Thyroid gland (tissue), 4 donors: ENCODE measurements around the gene C20orf144. TPM values are rescaled to one million over a fixed set of nuclear protein-coding genes. Genes with fewer than 3 reads are reported as not detected.
A peak's percentile ranks its signal among the peaks of the same experiment; 100 is the strongest.

Experiments used
- DNase-seq, 2 donors: peaks; one replicate each; pipeline ENCODE4 v3.0.0-alpha.2; 2019
- H3K27ac ChIP-seq, 3 donors: fragments of 200-600 bp; sonication (generic); 1 replicate in 2 of 3; 2 replicates in 1 of 3; pipeline ENCODE4 v1.5.1; 2016 to 2019; ENCODE audit warnings: mild to moderate bottlenecking in 1 of 3, moderate library complexity in 1 of 3
- H3K27me3 ChIP-seq: fragments of 200-600 bp; sonication (generic); one replicate; pipeline ENCODE4 v1.5.1; 2019
- H3K36me3 ChIP-seq, 2 donors: fragments of 200-600 bp; sonication (generic); one replicate each; pipeline ENCODE4 v1.5.1; 2016 to 2019
- H3K4me1 ChIP-seq, 2 donors: fragments of 200-600 bp; sonication (generic); one replicate each; pipeline ENCODE4 v1.5.1; 2017 to 2019
- H3K4me3 ChIP-seq, 3 donors: fragments of 200-600 bp; sonication (generic); replicated peaks in 1 of 3; 1 replicate in 2 of 3; 2 replicates in 1 of 3; pipeline ENCODE4 v1.5.1; 2016; ENCODE audit warnings: mild to moderate bottlenecking in 1 of 3
- H3K9me3 ChIP-seq: fragments of 200-600 bp; sonication (generic); one replicate; pipeline ENCODE4 v1.5.1; 2017
- POLR2A ChIP-seq, 2 donors: fragments of 450-650 bp; IDR thresholded peaks; one replicate each; pipeline ENCODE4 v1.6.1; 2017; ENCODE audit warnings: antibody characterized with exemption in 2 of 2, mild to moderate bottlenecking in 2 of 2, moderate library complexity in 1 of 2
- WGBS, 2 donors: methylation state at CpG; one replicate each; pipeline ENCODE4 v1.1.5; 2017; 5-methylcytosine and 5-hydroxymethylcytosine counted together
- intact Hi-C: fragments of 100-400 bp; cut with DNase I; formaldehyde crosslinking; loops from one replicate; pipeline ENCODE4 v1.15.1; 2023
- total RNA-seq, 4 donors: library from RNA; depleted of rRNA; stranded (reverse); fragments of >200 nt; gene quantifications; one replicate each; pipeline ENCODE4 v1.2.3, GENCODE V29; 2016
- TF ChIP-seq, protein P1 (sequence below), 6 experiments: fragments of 200-600 bp in 3 of 6; fragments of 450-650 bp in 3 of 6; sonication (generic) in 3 of 6; IDR thresholded peaks; one replicate each; pipeline ENCODE4 v1.5.1; 2016 to 2019; ENCODE audit warnings: antibody characterized with exemption in 6 of 6, mild to moderate bottlenecking in 2 of 6, inconsistent platforms in 1 of 6, moderate library complexity in 1 of 6

Gene C20orf144
- total RNA-seq, 4 donors from 2014 or later: 0.13 TPM; not detected in 3

DNA sequence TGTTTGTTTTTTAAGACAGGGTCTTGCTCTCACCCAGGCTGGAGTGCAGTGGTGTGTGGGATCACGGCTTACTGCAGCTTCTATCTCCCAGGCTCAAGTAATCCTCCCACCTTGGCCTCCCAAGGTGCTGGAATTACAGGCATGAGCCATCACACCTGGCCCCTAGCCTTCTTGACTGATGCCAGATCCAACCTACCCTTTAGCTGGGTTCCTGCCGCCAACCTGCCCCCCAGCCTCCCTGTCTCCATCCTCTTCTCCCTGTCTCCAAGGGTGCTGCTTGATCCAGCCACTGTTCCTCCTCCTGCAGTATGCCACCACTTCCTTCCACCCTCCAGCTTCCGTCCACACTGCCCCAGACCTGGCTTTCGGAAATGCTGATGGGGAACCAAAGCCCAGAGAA lies 3.2 kb upstream of the C20orf144 start:
- no peaks in the 10 kb centered on the region for H3K9me3 ChIP-seq
- intact Hi-C loops: no loop called here
- H3K27ac ChIP-seq: no peak overlapping the region
- H3K36me3 ChIP-seq: peaks cover 12 to 17% of the 10 kb centered on the region in 2 donors
- no peaks in the 10 kb centered on the region for H3K27me3 ChIP-seq
- peaks cover 4 to 8% of the 10 kb centered on the region in 2 donors for H3K4me1 ChIP-seq
- WGBS, 2 donors: 96 to 98% methylated on average over 4 of the region's 4 CpGs
- no peak overlapping the region for H3K4me3 ChIP-seq
- DNase-seq: no peak
- TF ChIP-seq, protein P1, sequence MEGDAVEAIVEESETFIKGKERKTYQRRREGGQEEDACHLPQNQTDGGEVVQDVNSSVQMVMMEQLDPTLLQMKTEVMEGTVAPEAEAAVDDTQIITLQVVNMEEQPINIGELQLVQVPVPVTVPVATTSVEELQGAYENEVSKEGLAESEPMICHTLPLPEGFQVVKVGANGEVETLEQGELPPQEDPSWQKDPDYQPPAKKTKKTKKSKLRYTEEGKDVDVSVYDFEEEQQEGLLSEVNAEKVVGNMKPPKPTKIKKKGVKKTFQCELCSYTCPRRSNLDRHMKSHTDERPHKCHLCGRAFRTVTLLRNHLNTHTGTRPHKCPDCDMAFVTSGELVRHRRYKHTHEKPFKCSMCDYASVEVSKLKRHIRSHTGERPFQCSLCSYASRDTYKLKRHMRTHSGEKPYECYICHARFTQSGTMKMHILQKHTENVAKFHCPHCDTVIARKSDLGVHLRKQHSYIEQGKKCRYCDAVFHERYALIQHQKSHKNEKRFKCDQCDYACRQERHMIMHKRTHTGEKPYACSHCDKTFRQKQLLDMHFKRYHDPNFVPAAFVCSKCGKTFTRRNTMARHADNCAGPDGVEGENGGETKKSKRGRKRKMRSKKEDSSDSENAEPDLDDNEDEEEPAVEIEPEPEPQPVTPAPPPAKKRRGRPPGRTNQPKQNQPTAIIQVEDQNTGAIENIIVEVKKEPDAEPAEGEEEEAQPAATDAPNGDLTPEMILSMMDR (IDR thresholded peaks at IDR 0.05): no peak
- no peak for TF ChIP-seq POLR2A (IDR thresholded peaks at IDR 0.05)

DNA sequence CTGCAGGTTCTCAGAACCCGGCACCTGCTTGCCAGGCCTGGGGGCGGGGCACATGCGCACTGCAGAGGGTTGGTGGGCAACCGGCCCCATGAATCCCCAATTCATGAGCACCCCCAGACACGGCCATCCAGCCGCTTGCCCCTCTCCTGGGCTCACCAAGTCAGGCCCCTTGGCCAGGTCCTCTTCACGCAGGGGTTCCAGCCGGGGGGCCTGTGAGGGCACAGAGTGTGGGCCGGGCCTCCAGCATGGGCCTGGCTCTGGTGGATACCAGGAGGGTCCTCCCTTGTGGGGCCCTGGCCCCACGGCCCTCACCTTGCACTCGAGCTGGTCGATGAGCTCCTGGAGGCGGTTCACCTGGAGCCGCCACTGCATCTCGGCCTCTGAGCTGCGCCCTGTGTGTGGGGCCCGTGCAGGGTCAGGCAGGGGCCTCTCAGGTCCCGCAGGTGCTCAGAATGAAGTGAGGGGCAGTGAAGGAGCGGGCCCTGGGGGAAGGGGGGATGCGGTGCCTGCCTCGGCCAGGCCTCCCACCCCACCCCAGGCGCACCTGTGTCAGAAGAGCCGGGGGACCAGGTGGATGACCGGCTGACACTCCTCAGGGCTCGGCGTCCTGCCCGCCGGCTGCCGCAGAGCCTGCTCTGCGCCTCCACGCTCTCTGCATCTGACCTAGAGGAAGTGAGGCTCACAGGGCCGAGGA lies 2.6 kb upstream of the C20orf144 start:
- H3K27ac ChIP-seq: no peak overlapping the region
- H3K36me3 ChIP-seq: peaks cover 12 to 17% of the 10 kb centered on the region in 2 donors
- H3K9me3 ChIP-seq: no peaks in the 10 kb centered on the region
- H3K4me3 ChIP-seq: no peak overlapping the region
- peaks cover 4 to 11% of the 10 kb centered on the region in 2 donors for H3K4me1 ChIP-seq
- 92% methylated on average over 22 of the region's 32 CpGs; no CpG with 5 or more reads in 1 of the 2 donors for WGBS, 2 donors
- no peak for DNase-seq
- H3K27me3 ChIP-seq: no peaks in the 10 kb centered on the region
- no peak for TF ChIP-seq POLR2A (IDR thresholded peaks at IDR 0.05)
- TF ChIP-seq, protein P1 (IDR thresholded peaks at IDR 0.05): no peak
- intact Hi-C loops: no loop called here

DNA sequence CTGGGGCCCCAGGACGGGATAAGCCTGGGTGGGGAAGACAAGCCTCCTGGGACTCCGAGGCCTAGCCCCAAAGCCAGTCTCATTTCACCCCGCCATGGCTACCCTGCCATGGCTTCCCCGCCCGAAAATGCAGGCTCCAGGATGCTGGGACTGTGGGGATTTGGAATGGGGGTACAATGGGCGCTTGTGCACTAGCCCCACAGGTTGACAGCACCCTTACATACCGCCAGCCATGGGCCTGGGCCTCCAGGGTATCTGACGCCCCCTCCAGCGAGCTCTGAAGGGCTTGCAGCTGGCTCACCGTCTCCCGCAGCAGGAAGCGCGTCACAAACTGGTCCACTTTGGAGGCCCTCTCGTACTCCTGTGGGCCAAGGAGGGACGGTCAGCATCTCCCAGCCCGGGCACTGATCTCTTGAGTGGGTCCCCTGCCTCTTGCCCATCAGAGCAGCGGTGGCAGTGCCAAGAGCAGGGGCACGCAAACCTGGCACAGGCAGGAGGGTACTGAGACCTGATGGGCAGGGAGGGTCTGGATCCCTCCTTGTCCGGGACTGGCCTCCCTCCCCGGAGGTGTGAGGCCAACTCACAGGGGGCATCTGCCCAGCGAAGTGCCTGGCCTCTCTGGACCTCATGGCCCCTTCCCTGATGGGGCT lies 2.0 kb upstream of the C20orf144 start:
- DNase-seq: no peak
- Histone ChIP-seq H3K27me3 (no peaks in the 10 kb centered on the region), H3K36me3 (peaks cover 12 to 17% of the 10 kb centered on the region in 2 donors), H3K4me1 (peaks cover 4 to 11% of the 10 kb centered on the region in 2 donors), H3K27ac (no peak overlapping the region), H3K9me3 (no peaks in the 10 kb centered on the region), H3K4me3 (no peak overlapping the region)
- intact Hi-C loops: no loop called here
- TF ChIP-seq POLR2A (IDR thresholded peaks at IDR 0.05): no peak
- 83 to 96% methylated on average over 8 to 21 of the region's 21 CpGs for WGBS, 2 donors

DNA sequence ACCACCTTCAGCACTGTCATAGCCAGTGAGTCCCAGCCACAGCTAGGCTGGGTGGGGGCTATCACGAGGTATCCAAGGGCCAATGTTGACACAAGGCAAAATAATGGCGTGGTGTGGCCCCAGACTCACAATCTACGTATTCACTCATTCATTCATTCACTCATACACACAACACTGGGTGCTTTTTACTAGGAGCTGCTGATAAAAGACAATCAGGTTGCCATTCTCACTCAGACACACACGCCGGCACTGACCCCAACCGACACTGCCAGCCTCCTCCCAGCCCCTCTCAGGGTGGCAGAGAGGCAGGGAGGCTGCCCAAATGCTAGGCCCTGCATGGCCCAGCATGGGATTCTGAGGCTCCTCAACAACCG lies 1.5 kb upstream of the C20orf144 start:
- WGBS, 2 donors: 90 to 94% methylated on average over 7 of the region's 7 CpGs
- no peak for DNase-seq
- H3K4me1 ChIP-seq: peaks cover 4 to 11% of the 10 kb centered on the region in 2 donors
- peaks cover 12 to 17% of the 10 kb centered on the region in 2 donors for H3K36me3 ChIP-seq
- TF ChIP-seq, protein P1 (IDR thresholded peaks at IDR 0.05): no peak
- no peak for TF ChIP-seq POLR2A (IDR thresholded peaks at IDR 0.05)
- intact Hi-C loops: no loop called here
- H3K4me3 ChIP-seq: no peak overlapping the region
- no peaks in the 10 kb centered on the region for H3K27me3 ChIP-seq
- H3K9me3 ChIP-seq: no peaks in the 10 kb centered on the region
- no peak overlapping the region for H3K27ac ChIP-seq

DNA sequence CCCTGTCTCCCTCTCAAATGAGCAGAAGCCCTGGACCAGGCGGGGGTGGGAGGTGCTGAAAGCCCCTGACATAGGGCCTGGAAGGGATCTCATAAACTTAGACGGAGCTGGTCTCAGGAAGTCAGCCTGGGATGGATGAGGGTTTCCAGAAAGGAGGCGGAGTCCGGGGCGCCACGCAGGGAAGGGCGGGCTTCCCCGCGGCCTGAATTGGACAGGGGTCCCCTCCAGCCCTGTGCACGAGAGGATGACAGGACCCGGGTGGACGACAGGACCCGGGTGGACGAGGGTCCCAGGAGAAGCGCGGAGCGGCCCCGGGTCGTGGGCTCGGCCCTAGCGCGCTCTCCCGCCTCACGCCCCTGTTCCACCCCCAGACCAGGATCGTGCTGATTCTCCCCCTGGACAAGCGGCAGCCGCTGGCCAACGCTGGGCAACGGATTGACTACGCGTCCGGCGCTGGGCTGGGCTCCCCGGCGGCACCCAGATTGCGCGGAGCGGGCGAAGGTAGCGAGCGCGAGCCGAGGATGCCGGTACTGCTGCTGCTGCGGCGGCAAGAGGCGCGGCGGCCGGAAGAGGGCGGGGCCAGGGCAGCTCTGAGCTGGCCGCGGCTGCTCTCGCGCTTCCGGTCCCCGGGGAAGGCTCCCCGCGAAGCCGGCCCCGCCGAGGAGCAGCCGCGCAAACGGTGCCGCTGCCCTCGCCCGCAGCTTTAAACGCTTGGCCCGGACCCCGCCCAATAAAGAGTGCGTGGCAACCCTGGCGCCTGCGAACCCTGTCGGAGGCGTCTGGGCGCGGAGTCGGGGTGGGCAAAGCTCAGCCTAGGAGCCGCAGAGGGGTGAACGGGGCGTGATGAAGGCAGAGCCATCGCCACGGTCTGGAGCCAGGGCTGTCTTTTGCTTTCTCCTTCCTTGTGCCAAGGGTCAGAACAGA lies 1.3 kb downstream of the C20orf144 start:
- 0 to 1% methylated on average over 11 to 25 of the region's 84 CpGs for WGBS, 2 donors
- DNase-seq: peak; percentile 82 to 83
- peak overlapping the region; percentile 82 to 89 (median 83) for H3K27ac ChIP-seq
- intact Hi-C loops: no loop called here
- H3K4me3 ChIP-seq: peak overlapping the region; percentile 36 to 66 (median 54)
- peaks cover 5 to 6% of the 10 kb centered on the region in 2 donors for H3K36me3 ChIP-seq
- H3K27me3 ChIP-seq: no peaks in the 10 kb centered on the region
- peaks cover 20 to 34% of the 10 kb centered on the region in 2 donors for H3K4me1 ChIP-seq
- TF ChIP-seq, protein P1 (IDR thresholded peaks at IDR 0.05): no peak
- peak; percentile 11 to 83 for TF ChIP-seq POLR2A (IDR thresholded peaks at IDR 0.05)
- H3K9me3 ChIP-seq: no peaks in the 10 kb centered on the region
